Measurements from ENCODE around the gene ZNF587B. TPM values are rescaled to one million over a fixed set of nuclear protein-coding genes. Genes with fewer than 3 reads are reported as not detected.
A peak's percentile ranks its signal among the peaks of the same experiment; 100 is the strongest.
"Not testable (repeated sequence)": the region's sequence is repeated elsewhere in the genome, so short reads cannot be mapped to it uniquely, and the experiment has no call there.

Gene ZNF587B
- polyA plus RNA-seq, 3 donors: 0.18 to 6.6 (median 0.56) TPM

GRCh38 chr19:57838622-57839191, 8.6 kb downstream of the ZNF587B start:
- intact Hi-C loops (cut with micrococcal nuclease); H3K4me3 ChIP-seq (replicated peaks in 1 of 3; ENCODE audit: low read depth in 2 of 3, low read length in 3 of 3); H2AFZ ChIP-seq (ENCODE audit: insufficient read depth, low read depth, low read length, poor library complexity, severe bottlenecking); H3K4me1 ChIP-seq (ENCODE audit: control insufficient read depth in 1 of 2, insufficient read depth in 2 of 2, low read length in 2 of 2); H3K9me3 Mint-ChIP-seq; H3K27ac ChIP-seq (ENCODE audit: low read depth in 1 of 2, low read length in 2 of 2); H3K27me3 ChIP-seq (ENCODE audit: control insufficient read depth in 2 of 2, insufficient read depth in 2 of 2, low read length in 2 of 2); H3K27me3 Mint-ChIP-seq (ENCODE audit: low read depth in 3 of 3); H3K4me2 ChIP-seq (replicated peaks; ENCODE audit: extremely low read depth, low read length, poor library complexity, severe bottlenecking); H3K4me3 Mint-ChIP-seq; H3K9me3 ChIP-seq (replicated peaks in 1 of 2; ENCODE audit: control insufficient read depth in 1 of 2, insufficient read depth in 1 of 2, low read length in 2 of 2); H3K9ac ChIP-seq (ENCODE audit: insufficient read depth, low read length, poor library complexity, severe bottlenecking); H3K4me1 Mint-ChIP-seq; H4K20me1 ChIP-seq (ENCODE audit: insufficient read depth, low read length); H3K79me2 ChIP-seq (ENCODE audit: insufficient read depth, low read length); DNase-seq: not testable (repeated sequence)
- peaks cover 38 to 59% of the 10 kb centered on the region in 2 donors for H3K36me3 Mint-ChIP-seq
- H3K36me3 ChIP-seq (replicated peaks in 1 of 2; ENCODE audit: control insufficient read depth in 1 of 2, insufficient read depth in 2 of 2, low read length in 2 of 2): peaks cover 10 to 42% of the 10 kb centered on the region in 2 donors
- H3K27ac Mint-ChIP-seq: peak overlapping the region in 1 of 7 donors; percentile 4
- WGBS (ENCODE audit: insufficient coverage): 100% methylated on average over 1 of the region's 5 CpGs

GRCh38 chr19:57841122-57841763, 11.1 kb downstream of the ZNF587B start:
- no peak for DNase-seq
- TF ChIP-seq CTCF (IDR thresholded peaks at IDR 0.05): no peak

GRCh38 chr19:57847164-57847563, 17.1 kb downstream of the ZNF587B start:
- DNase-seq: peak in 1 of 3 donors; percentile 18
- H3K27me3 Mint-ChIP-seq (ENCODE audit: low read depth in 3 of 3); H4K20me1 ChIP-seq (ENCODE audit: insufficient read depth, low read length); H3K27ac Mint-ChIP-seq; H3K4me3 Mint-ChIP-seq; H3K9me3 Mint-ChIP-seq; H3K4me3 ChIP-seq (replicated peaks in 1 of 3; ENCODE audit: low read depth in 2 of 3, low read length in 3 of 3); H3K9me3 ChIP-seq (replicated peaks in 1 of 2; ENCODE audit: control insufficient read depth in 1 of 2, insufficient read depth in 1 of 2, low read length in 2 of 2); H3K27ac ChIP-seq (ENCODE audit: low read depth in 1 of 2, low read length in 2 of 2); H3K9ac ChIP-seq (ENCODE audit: insufficient read depth, low read length, poor library complexity, severe bottlenecking); H2AFZ ChIP-seq (ENCODE audit: insufficient read depth, low read depth, low read length, poor library complexity, severe bottlenecking); intact Hi-C loops (cut with micrococcal nuclease); H3K27me3 ChIP-seq (ENCODE audit: control insufficient read depth in 2 of 2, insufficient read depth in 2 of 2, low read length in 2 of 2); H3K4me2 ChIP-seq (replicated peaks; ENCODE audit: extremely low read depth, low read length, poor library complexity, severe bottlenecking): not testable (repeated sequence)
- peaks cover 24% of the 10 kb centered on the region for H3K79me2 ChIP-seq (ENCODE audit: insufficient read depth, low read length)
- H3K4me1 ChIP-seq (ENCODE audit: control insufficient read depth in 1 of 2, insufficient read depth in 2 of 2, low read length in 2 of 2): peaks cover 9 to 14% of the 10 kb centered on the region in 2 donors
- H3K4me1 Mint-ChIP-seq: peaks cover 24% of the 10 kb centered on the region
- WGBS (ENCODE audit: insufficient coverage): no CpG with 5 or more reads among the region's 3 CpGs
- peaks cover 0 to 30% of the 10 kb centered on the region in 2 donors for H3K36me3 ChIP-seq (replicated peaks in 1 of 2; ENCODE audit: control insufficient read depth in 1 of 2, insufficient read depth in 2 of 2, low read length in 2 of 2)
- peaks cover 17 to 32% of the 10 kb centered on the region in 2 donors for H3K36me3 Mint-ChIP-seq

More at GRCh38 chr19:57841122-57841763, 11.1 kb downstream of the ZNF587B start:
- no peak overlapping the region for H3K4me2 ChIP-seq (replicated peaks; ENCODE audit: extremely low read depth, low read length, poor library complexity, severe bottlenecking)
- H3K36me3 Mint-ChIP-seq: peaks cover 46 to 71% of the 10 kb centered on the region in 2 donors
- H3K4me3 ChIP-seq (replicated peaks in 1 of 3; ENCODE audit: low read depth in 2 of 3, low read length in 3 of 3): no peak overlapping the region
- no peak overlapping the region for H3K27ac Mint-ChIP-seq
- H3K9ac ChIP-seq (ENCODE audit: insufficient read depth, low read length, poor library complexity, severe bottlenecking): no peak overlapping the region
- peaks cover 10 to 59% of the 10 kb centered on the region in 2 donors for H3K36me3 ChIP-seq (replicated peaks in 1 of 2; ENCODE audit: control insufficient read depth in 1 of 2, insufficient read depth in 2 of 2, low read length in 2 of 2)
- H3K27me3 Mint-ChIP-seq (ENCODE audit: low read depth in 3 of 3): peaks cover 0 to 2% (median 0%) of the 10 kb centered on the region in 3 donors
- intact Hi-C loops (cut with micrococcal nuclease): no loop called here
- WGBS (ENCODE audit: insufficient coverage): 93% methylated on average over 4 of the region's 6 CpGs
- no peak overlapping the region for H3K27ac ChIP-seq (ENCODE audit: low read depth in 1 of 2, low read length in 2 of 2)
- no peaks in the 10 kb centered on the region for H3K27me3 ChIP-seq (ENCODE audit: control insufficient read depth in 2 of 2, insufficient read depth in 2 of 2, low read length in 2 of 2)
- H3K9me3 Mint-ChIP-seq: peaks cover 0 to 2% (median 0%) of the 10 kb centered on the region in 7 donors
- no peak overlapping the region for H3K4me3 Mint-ChIP-seq
- H2AFZ ChIP-seq (ENCODE audit: insufficient read depth, low read depth, low read length, poor library complexity, severe bottlenecking): no peak overlapping the region
- no peaks in the 10 kb centered on the region for H3K79me2 ChIP-seq (ENCODE audit: insufficient read depth, low read length)
- H3K4me1 ChIP-seq (ENCODE audit: control insufficient read depth in 1 of 2, insufficient read depth in 2 of 2, low read length in 2 of 2): no peaks in the 10 kb centered on the region
- H3K4me1 Mint-ChIP-seq: no peaks in the 10 kb centered on the region
- H3K9me3 ChIP-seq (replicated peaks in 1 of 2; ENCODE audit: control insufficient read depth in 1 of 2, insufficient read depth in 1 of 2, low read length in 2 of 2): no peaks in the 10 kb centered on the region
- no peaks in the 10 kb centered on the region for H4K20me1 ChIP-seq (ENCODE audit: insufficient read depth, low read length)

Data from CD14-positive monocyte (primary cell).